NCI-H524 (cell line): Measurements from ENCODE around the gene C1orf122.
"Not testable (repeated sequence)": the region's sequence is repeated elsewhere in the genome, so short reads cannot be mapped to it uniquely, and the experiment has no call there.

ENCODE experiments used
- DNase-seq, 2 experiments: peaks; one replicate each; lab custom pipeline; 2025; lab: John Stamatoyannopoulos, UW

Gene C1orf122

DNA sequence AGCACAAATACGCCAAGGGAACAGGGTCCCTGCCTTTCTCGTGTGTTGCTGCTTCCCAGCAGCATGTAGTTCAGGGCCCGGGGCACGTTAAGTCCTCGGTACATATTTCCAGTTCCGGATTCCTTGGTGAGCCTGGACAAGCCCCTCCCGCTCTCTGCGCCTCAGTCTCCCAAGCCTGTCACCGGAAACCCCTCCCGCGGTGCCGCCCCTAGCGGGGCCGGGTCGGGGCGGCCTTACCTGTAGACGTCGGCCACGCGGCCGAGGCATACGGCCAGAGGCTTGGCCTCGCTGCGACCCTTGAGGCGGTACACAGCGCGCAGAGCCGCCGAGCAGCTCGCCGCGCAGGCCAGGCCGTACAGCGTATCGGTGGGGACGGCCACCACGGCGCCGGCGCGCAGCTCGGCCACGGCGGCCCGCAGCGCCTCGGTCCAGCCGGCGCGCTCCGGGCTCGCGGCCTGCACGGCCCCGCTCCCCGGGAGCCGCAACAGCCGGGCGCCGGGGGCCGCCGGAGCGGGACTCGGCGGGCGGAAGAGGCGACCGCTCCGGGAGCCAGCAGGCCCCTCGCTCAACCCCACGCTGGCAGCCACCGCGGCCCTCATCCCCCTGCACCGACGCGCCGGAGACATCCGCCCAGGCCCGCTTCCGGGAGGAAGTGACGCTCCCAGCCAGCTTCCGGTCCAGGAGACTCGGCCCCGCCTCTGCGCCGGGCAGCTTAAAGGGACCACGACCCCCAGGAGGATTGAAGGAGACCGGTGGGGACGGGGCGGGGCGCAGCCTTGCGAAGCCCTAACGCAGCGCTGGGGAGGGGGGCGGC is at the start of gene C1orf122, which contains the start of gene YRDC:
Gene C1orf122, plus strand, starts transcription at position 236 of the 814 bp plus-strand sequence. CDS start 615 bp downstream, outside the sequence.
Gene YRDC, minus strand, starts transcription at position 654 of the 814 bp plus-strand sequence. Its CDS starts 28 bp downstream, at position 626.
- peak; percentile 82 to 89 for DNase-seq

DNA sequence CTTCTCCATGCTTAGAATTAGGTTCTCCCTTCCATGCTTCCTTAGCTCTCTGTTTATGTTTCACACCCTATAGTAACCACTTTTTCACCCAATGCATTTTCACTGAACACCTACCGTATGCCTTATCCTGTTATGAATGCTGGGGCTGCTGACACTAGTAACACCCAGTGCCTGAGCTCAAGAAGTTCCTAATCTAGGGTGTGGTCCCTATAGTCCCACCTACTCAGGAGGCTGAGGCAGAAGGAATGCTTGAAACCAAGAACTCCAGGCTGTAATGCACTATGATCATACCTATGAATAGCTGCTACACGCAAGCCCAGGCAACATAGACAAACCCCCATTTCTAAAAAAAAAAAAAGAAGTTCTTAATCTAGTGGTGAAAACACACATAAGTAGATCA is 48.1 kb upstream of the C1orf122 start:
- DNase-seq: no peak

DNA sequence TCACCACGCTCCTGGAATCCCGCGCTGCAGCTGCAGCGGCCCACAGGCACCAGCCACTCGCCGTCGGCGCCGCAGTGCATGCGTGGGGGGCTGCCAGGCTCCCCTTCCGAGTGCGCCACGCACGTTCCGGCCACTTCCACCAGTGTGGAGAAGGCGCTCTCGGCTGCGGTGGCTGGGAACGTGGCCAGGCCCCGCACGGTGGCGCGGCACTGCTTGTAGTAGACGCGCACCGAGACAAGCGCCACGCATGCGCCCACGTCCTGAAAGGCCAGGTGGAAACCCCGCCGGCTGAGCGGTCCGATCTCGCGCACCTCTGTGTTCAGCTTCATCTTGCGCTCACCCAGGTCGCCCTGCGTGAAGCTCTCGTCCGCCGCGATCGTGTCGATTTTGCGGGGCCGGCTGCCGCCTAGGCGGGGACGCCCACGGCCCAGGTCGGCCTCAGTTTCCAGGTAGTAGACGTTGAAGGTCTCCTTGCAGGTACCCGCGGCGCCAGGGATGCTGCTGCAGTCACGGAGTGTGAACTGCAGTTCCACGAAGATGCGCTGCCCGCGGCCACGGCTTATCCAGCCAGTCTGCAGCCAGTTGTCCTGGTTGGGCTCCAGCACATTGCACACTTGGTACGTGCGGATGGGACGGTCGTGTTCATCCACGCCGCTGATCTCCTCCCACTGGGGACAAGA is 46.0 kb upstream of the C1orf122 start:
- no peak for DNase-seq

DNA sequence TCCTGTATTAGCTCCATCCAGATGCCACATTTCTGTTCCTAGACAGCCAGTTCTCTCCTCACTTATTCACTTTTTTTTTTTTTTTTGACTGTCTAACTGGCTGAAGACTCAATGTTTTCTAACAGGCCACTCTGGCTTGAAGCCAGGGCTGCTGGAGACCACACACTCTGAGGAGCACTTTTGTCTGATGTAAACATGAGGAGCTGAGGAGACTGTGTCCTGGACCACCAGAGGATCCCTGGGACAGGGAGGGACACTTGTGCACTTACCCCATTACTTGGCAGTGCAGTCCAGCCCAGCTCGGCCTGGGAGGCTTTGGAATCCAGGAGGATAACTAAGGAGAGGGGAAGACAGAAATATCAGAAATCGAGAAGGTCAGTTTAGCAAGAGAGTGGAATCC is 45.1 kb upstream of the C1orf122 start:
- DNase-seq: no peak

DNA sequence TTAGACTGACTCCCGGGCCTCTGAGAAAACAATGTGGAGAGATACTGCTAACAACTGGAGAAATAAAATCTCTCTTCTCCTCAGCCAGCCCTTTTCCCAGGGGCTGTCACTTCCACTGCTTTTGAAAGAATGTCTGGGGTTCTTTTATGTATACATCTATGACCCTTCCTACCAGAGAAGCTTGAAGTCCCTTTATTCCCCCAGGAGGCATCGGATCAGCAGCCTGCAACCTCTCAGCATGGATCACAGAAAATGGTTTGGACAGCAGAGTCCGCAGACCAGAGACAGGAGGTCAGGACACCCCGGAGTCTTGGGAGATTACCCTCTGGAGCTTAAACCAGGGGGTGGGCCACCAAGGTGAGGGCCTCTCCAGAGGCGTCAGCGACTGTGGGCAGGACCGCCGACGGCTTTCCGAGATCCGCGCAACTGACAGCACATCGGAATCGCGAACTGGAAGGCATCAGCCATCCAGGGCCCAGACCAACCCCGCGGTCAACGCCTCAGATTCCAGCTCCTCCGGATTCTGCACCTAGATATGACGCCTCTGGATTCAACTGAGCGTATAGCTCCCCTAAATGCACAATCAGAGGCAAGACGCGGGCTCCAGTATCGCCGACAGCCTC is 43.7 kb upstream of the C1orf122 start:
- DNase-seq: no peak

DNA sequence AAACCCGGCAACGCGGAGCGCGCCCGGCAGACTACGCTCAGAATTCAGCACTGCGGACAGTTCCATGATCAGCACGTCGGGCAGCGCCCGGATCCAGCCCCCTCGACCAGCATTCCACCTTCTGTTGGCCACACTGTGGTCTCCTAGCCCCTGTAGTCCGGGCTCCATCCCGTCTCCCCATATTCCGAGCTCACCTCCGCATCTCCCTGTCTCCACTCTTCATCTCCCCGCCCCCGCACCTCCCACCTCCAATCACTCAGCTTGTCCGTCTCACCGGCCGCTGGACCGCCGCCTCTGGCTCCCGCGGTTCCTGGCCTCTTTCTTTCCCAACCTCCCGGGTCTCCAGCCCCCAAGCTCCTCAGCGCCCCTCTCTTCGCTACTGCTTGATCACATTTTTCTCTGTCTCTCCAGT is 43.2 kb upstream of the C1orf122 start:
- no peak for DNase-seq

DNA sequence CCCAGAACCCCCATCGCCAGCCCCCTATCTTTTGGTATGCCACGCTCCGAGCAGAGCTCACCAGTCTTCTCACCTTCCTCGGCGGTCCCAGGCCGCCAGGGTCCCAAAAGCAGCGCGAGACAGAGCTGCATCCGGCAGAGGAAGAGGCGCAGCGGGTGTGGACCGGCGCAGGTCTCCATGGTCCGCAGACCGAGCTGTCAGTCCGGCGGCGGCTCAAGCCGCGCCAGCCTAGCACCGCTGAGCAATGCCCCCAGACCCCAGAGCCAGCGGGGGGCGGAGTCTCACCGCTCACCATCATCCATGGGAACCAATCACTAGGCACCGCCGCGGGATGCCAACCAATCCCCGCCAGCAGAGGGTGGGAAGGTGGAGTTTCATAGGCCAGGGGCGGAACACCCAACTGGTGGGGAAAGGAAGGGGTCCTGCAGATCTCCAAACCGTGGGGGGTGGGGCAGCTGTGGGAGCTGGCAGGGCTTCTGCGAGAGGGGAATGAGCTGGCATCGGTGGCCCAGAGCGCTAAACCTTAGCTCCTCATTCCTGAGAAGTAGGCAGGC is 42.6 kb upstream of the C1orf122 start, which contains the start of gene EPHA10:
Gene EPHA10, minus strand, starts transcription at position 233 of the 554 bp plus-strand sequence. Its CDS starts 54 bp downstream, at position 179.
- peak; percentile 85 to 89 for DNase-seq

DNA sequence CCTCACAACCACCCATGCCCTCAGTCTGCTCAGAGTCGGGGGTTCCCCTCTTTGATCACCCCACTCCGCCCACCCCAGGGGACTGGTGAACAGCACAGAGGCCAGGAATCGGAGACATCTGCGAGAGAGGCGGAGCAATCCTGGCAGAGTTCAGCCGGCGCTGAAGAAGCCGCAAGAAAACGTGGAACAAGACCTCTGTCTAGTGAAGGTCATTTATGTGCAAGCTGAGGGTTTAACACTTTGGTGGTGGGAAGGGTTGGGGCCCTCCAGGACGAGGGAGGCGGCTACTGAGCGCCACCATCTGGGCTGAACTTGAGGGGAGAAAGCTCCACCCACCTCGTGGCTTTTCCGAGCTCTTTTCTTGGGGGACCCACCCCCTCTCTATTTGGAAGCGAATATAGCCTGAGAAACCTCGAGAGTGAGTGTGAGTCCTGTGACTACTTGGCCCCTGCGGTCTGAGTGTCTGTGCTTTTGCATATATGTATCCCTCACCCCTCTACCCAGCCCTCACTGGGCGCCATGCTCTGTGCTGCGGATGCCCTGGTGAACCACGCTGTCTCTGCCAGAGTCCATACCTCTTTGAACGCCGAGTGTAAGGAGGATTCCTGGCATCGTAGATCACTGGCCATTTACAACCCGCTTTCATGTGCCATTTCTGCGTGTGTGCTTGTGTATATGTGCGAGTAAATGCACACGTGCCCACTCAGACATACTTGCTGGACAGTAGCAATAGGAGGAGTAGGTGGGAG is 41.5 kb upstream of the C1orf122 start:
- peak; percentile 27 to 71 for DNase-seq

DNA sequence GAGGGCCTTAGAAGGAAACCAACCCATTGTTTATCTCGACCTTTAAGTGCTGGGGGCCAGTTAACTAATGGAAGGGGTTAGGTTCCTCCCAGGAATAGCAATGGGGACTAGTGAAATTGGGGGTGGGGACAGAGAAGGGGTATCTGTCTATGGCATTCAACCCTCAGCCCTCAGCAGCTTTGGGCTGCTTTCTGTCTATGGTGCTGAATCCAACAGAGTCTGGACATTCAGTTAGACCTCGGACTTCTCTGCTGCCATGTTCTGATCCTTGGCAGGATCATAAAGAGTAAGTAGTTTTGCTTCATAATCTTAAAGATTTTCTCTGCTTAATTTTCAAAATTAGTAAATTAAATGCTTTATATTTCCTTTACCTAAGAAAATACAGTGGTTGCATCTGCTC is 40.1 kb upstream of the C1orf122 start:
- DNase-seq: no peak

DNA sequence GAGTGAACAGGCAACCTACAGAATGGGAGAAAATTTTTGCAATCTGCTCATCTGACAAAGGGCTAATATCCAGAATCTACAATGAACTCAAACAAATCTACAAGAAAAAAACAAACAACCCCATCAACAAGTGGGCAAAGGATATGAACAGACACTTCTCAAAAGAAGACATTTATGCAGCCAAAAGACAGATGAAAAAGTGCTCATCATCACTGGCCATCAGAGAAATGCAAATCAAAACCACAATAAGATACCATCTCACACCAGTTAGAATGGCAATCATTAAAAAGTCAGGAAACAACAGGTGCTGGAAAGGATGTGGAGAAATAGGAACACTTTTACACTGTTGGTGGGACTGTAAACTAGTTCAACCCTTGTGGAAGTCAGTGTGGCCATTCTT is 36.1 kb upstream of the C1orf122 start:
- not testable (repeated sequence) for DNase-seq

DNA sequence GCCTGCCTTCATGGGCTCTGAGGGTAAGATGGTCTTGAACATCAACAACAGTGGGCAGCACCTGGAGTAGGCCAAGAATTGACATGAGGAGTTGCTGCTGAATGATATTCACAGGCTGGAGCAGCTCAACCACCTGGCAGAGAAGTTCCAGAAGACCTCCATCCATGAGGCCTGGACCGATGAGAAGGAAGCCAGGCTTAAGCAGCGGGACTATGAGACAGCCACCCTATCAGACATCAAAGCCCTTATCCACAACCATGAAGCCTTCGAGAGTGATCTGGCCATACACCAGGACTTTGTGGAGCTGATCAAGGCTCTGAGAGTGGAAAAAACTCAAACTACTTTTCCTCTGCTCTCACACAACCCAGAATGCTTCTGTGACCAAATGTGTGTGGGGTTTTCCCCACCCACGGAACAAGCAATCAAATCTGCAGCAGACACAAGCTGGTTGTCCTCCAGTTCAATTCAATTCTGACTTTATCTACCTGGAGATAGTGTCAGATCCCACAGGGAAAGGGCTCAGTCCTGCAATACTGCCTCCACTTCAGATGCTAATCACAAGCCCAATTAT is 30.6 kb upstream of the C1orf122 start:
- DNase-seq: no peak

DNA sequence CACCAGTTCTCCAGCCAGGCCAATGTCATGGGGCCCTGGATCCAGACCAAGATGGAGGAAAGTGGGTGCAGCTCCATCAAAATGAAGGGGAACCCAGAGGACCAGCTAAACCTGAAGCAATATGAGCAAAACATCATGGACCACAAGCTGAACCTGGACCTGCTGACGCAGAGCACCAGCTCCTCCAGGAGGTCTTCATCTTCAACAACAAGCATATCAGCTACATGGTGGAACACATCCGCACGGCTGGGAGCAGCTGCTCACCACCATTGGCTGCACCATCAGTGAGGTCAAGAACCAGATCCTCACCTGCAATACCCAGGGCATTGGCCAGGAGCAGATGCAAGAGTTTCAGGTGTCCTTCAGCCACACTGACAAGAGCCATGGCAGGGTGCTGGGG is 28.9 kb upstream of the C1orf122 start:
- DNase-seq: no peak

DNA sequence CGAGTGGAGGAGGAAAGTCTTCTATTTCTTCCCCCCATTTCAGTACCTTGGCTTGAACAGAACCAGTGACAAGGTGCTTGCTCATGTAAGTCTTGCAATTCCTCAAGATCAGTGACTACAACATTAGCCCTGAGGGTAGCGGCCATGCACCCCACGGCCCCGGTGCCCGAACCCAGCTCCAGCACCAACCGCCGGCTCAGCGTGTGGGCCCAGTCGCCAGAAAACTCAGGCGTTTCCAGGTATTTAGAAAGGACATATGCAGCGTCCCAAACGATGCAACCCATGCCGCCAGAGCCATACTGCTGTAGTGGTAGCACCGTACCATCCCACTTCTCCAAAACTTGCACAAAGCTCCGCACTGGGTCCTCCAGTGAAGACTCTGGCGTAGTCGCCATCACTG is 25.1 kb upstream of the C1orf122 start:
- no peak for DNase-seq

DNA sequence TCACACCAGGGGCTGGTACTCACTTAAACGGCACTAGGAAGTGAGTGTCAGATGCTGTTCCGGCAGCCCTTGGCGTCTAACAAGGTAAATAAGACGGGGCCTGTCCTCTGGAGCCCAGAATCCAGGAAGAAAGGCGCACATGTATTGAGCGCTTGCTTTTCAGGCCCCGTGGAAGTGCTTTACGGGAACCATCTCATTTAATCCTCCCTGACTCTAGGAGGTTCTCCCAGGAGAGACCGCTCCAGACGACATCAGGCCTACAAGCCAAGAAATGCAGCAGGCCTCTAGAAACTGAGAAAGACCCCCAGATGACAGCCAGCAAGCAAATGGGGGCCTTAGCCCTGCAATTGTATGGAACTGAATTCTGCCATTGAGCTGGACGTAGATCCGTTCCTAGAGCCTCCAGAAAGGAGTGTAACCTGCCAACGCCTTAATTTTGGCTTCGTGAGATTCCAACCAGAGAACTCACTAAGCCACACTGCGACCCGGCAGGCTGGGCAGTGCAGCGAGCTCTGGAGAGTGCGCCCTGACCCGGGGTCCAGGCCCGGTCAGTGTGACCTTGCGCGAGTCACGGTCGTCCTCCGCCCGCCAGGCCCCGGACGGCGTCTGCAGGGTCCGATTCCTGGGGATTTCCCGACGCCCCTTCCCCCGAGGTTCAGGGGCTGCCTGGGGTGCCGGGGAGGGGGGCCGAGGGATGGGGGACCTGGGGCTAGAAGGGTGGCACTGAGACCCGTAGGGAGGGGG is 14.5 kb upstream of the C1orf122 start:
- DNase-seq: no peak

DNA sequence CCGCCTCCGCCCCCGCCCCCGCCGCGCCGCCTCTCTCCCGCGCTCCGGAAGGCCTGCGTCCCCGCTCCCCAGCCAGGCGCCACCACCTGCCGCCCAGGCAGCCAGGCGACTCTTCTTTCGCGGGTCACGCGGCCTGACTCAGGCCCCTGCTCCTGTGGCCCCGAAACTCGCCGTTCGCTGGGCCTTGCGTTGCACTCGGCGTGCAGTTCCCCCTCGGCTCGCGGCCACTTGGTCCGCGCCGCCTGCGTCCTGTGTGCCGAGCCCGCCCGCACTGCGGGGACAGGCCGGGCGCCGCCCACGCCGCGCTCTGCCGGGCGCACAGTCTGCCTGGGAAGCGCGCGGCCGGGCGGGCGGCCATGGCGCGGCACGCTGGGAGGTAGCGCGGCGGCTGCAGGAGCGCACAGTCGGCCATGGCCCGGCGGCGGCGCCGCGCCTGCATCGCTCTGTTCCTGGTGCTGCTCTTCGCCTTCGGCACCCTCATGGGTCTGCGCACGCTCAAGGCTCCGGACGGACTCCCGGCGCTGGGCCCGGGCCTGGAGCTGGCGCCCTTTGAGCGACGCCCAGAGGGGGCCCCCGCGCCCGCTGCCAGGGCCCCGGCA is 13.7 kb upstream of the C1orf122 start, which contains the start of gene MANEAL:
Gene MANEAL, plus strand, starts transcription at position 75 of the 599 bp plus-strand sequence. Its CDS starts 336 bp downstream, at position 411.
- peak in 1 of 2 experiments; percentile 57 for DNase-seq

DNA sequence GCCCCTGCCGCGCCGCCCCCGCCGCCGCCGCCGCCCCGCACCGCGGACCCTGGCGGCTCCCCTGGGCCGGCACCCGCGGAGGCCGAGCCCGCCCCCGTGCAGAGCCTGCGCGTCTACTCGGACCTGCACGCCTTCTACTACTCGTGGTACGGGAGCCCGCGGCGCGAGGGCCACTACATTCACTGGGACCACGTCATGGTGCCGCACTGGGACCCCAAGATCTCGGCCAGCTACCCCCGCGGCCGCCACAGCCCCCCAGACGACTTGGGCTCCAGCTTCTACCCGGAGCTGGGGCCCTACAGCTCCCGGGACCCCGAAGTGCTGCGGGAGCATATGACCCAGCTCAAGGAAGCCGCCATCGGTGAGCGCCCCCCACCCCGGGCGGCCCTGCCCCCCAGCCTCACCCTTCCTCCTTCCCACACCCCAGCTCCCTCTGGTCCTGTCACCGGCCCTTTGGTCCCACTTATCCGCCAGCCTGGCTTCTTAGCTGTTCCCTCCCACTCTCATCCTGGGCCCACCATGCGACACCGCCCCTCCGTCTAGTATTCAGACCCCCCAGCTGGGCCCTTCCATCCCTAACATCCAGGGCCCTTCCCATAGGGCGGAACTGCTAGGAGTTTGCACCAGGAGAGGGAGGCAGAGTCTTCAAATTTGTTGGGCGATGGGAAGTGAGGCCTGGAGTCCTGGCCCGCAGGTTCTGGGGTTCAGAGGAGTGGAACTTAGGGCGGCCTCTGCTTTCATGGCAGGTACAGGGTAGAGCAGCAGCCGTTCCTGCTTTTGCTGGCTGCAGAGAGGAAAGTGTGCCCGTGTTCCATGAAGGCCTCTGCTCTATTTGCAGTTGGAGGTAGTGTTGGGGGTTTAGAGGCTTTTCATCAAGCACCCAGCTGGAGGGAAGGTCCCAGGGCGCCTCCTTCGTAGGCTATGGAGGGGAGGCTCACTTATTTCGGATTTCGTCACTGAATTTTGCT is 12.9 kb upstream of the C1orf122 start:
- peak in 1 of 2 experiments; percentile 50 for DNase-seq

DNA sequence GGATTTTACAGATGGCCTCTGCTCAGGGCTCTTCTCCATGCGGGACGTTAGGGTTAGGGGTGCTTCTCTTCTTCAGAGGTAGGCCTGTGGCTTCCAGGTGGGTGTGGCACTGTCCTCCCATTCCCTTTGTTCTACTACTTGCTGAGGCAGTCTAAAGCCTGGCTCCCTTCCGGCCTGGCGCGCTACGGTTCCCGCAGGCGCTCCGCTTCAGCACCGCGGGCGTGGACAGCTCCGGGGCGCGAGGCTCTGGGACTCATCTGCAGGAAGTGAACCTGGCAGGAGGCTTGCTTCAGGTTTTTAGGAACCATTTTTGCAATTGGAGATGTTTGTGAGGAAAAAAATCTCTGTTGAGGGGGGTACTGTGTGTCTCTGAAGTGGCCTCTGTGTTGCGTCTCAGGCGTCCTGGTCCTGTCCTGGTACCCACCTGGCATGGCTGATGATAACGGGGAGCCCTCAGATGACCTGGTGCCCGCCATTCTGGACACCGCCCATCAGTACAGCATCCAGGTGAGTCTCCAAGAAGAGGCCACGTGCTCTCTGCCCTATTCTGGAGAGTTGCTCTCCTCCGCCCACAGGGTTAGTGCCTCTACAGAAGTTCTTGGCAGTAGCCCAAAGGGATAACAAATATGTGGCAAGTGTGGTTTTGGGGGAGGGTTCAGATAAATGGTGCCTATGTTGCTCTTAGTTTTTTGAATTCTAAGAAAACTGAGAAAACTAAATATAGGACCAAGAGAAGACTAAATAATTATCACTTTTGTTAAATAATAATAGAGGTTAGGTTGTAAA is 12.1 kb upstream of the C1orf122 start:
- DNase-seq: no peak
